SKM-1 (cell line): Measurements from ENCODE around the gene ZNF544.
"Not testable (repeated sequence)": the region's sequence is repeated elsewhere in the genome, so short reads cannot be mapped to it uniquely, and the experiment has no call there.

Source experiments
- DNase-seq: peaks from one replicate; lab custom pipeline; 2025; ENCODE audit not compliant: unreplicated experiment; lab: John Stamatoyannopoulos, UW

ZNF544 gene

GRCh38 chr19:58304748-58305064 lies 76.0 kb downstream of the ZNF544 start:
- no peak for DNase-seq

DNA sequence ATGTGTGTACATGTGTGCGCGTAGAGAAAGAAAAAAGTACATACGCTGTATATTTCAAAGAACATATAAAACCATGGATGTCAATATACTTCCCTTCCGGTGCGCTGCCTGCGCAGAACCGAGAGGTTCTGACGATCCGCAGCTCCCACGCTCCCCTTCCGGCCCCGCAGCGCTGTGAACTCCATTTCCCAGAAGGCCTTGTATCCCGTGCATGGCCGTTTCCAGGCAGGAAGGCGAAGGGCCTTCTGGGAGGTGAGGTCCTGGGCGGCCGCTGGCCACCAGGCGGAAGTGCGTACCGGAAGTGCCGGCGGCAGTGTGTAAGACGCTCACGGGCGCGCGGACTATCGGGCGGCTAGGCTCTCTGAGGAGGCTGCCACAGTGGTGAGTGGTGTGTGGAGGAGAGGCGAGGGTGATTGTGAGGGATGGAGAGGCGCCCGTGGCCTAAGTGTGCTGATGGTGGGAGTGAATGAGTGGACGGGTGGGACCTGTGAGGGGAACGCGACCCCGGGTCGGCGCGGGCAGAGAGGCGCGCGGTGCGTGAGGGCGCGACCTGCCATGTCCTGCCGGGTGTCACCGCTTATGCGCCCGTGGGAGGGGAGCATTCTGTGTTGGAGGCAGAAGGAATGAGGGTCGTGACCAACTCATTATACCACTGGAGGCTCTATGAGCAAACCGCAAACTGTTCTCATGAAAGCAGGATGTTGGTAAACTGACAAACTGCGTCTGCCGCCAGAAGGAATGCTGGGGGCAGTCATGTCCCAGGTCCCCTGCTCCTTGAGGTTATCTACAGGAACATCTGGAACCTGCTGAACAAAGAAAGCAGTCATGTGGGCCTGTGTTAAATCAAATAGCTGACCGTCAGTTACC lies 76.6 kb downstream of the ZNF544 start, which contains the start of gene ERVK3-1:
ERVK3-1 (plus strand) TSS at position 313 of the 867 bp plus-strand sequence. CDS start 6,792 bp downstream, outside the sequence.
- DNase-seq: peak; percentile 74

GRCh38 chr19:58305932-58306323 lies 77.2 kb downstream of the ZNF544 start:
- DNase-seq: no peak

- no peak for DNase-seq
Measured at GRCh38 chr19:58307736-58308135, 79.0 kb downstream of the ZNF544 start.

DNA sequence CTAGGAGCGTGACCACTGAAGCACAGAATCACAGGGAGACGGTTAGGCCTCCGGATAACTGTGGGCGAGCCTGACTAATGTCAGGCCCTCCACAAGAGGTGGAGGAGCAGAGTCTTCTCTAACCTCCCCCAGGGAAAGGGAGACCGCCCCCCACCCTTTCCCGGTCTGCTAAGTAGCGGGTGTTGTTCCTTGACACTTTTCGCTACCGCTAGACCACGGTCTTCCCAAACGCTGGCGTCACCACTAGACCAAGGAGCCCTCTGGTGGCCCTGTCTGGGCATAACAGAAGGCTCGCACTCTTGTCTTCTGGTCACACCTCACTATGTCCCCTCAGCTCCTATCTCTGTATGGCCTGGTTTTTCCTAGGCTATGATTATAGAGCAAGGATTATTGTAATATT lies 82.0 kb downstream of the ZNF544 start:
- DNase-seq: not testable (repeated sequence)

GRCh38 chr19:58311345-58311865 lies 82.7 kb downstream of the ZNF544 start:
- no peak for DNase-seq
